IMR-90 (cell line): ENCODE results near the gene PPP1R3F. TPM values are rescaled to one million over a fixed set of nuclear protein-coding genes. Genes with fewer than 3 reads are reported as not detected.

Experiments
- ATAC-seq: fragments of 200-7000 bp; cut with Tn5 transposase; 2 replicates; pipeline ENCODE4 v1.9.1; 2020; ENCODE audit warnings: low read depth, mild to moderate bottlenecking, moderate library complexity
- BruUV-seq: library from RNA; stranded (reverse); fragments of 400-500 nt; replicated peaks from 2 replicates; lab custom pipeline; 2021; lab: Mats Ljungman, UMichigan
- CTCF ChIA-PET: fragments of 300-600 bp; formaldehyde crosslinking; extraction: SDS; loops from one replicate; lab custom pipeline; 2021; ENCODE audit warnings: antibody characterized with exemption; lab: Yijun Ruan, JAX
- POLR2A ChIA-PET: fragments of 300-600 bp; sonication (Branson Sonifier 250); formaldehyde crosslinking; loops from one replicate; lab custom pipeline; 2022; ENCODE audit warnings: antibody characterized with exemption; ENCODE audit not compliant: unreplicated experiment; lab: Charles Lee
- DNase-seq: peaks from one replicate; pipeline ENCODE4 v3.0.0; 2013
- H2AFZ ChIP-seq: replicated peaks from 2 replicates; pipeline ENCODE3; 2013; ENCODE audit warnings: low read length, mild to moderate bottlenecking; ENCODE audit not compliant: poor library complexity
- H2AK5ac ChIP-seq: 2 replicates; pipeline ENCODE4 v1.6.1; 2013; ENCODE audit warnings: low read depth, low read length, inconsistent platforms
- H2AK9ac ChIP-seq: replicated peaks from 2 replicates; pipeline ENCODE3; 2013; ENCODE audit warnings: mild to moderate bottlenecking, low read depth, low read length, moderate library complexity; ENCODE audit not compliant: poor library complexity
- H2BK120ac ChIP-seq: 2 replicates; pipeline ENCODE4 v1.6.1; 2013; ENCODE audit warnings: low read depth, low read length, inconsistent platforms
- H2BK15ac ChIP-seq: 3 replicates; pipeline ENCODE4 v1.6.1; 2013; ENCODE audit warnings: low read depth, low read length, inconsistent platforms
- H2BK20ac ChIP-seq: 2 replicates; pipeline ENCODE4 v1.6.1; 2013; ENCODE audit warnings: low read depth, mild to moderate bottlenecking, inconsistent platforms, low read length, moderate library complexity
- H2BK5ac ChIP-seq: 2 replicates; pipeline ENCODE4 v1.6.1; 2013; ENCODE audit warnings: mild to moderate bottlenecking, low read depth, low read length, inconsistent platforms; ENCODE audit not compliant: poor library complexity, severe bottlenecking
- H3K14ac ChIP-seq: replicated peaks from 2 replicates; pipeline ENCODE4 v1.6.1; 2013; ENCODE audit warnings: low read depth, low read length, inconsistent platforms
- H3K18ac ChIP-seq: 2 replicates; pipeline ENCODE4 v1.6.1; 2013; ENCODE audit warnings: low read depth, low read length, control low read depth
- H3K23ac ChIP-seq: 2 replicates; pipeline ENCODE4 v1.6.1; 2013; ENCODE audit warnings: low read depth, low read length, inconsistent platforms
- H3K27ac ChIP-seq: 2 replicates; pipeline ENCODE4 v1.5.1; 2013; ENCODE audit warnings: mild to moderate bottlenecking, control low read depth, low read length; ENCODE audit not compliant: insufficient read depth
- H3K27me3 ChIP-seq: 2 replicates; pipeline ENCODE4 v1.6.1; 2013; ENCODE audit warnings: low read length; ENCODE audit not compliant: control insufficient read depth, insufficient read depth
- H3K36me3 ChIP-seq: 2 replicates; pipeline ENCODE4 v1.6.1; 2013; ENCODE audit warnings: low read length, mixed read lengths; ENCODE audit not compliant: control insufficient read depth, insufficient read depth
- H3K4ac ChIP-seq: 2 replicates; pipeline ENCODE4 v1.6.1; 2013; ENCODE audit warnings: low read depth, low read length, inconsistent platforms
- H3K4me1 ChIP-seq: 2 replicates; pipeline ENCODE4 v1.6.1; 2013; ENCODE audit warnings: low read length, mixed read lengths; ENCODE audit not compliant: control insufficient read depth, insufficient read depth
- H3K4me2 ChIP-seq: 2 replicates; pipeline ENCODE4 v1.6.1; 2013; ENCODE audit warnings: low read depth, mild to moderate bottlenecking, control low read depth, low read length, moderate library complexity
- H3K4me3 ChIP-seq: 2 replicates; pipeline ENCODE4 v1.5.1; 2013; ENCODE audit warnings: low read depth, mild to moderate bottlenecking, control low read depth, low read length, moderate library complexity; ENCODE audit not compliant: insufficient read depth
- H3K56ac ChIP-seq: 2 replicates; pipeline ENCODE4 v1.6.1; 2013; ENCODE audit warnings: low read length, inconsistent platforms; ENCODE audit not compliant: insufficient read depth; ENCODE audit errors: extremely low read depth
- H3K79me1 ChIP-seq, 2 experiments: 2 replicates each; pipeline ENCODE4 v1.6.1; 2013; ENCODE audit warnings: low read length in 2 of 2, inconsistent platforms in 1 of 2, low read depth in 1 of 2
- H3K9ac ChIP-seq: 2 replicates; pipeline ENCODE4 v1.6.1; 2013; ENCODE audit warnings: low read depth, low read length, control low read depth
- H3K9me1 ChIP-seq: 2 replicates; pipeline ENCODE4 v1.6.1; 2013; ENCODE audit warnings: low read length, inconsistent platforms; ENCODE audit not compliant: insufficient read depth
- H3K9me3 ChIP-seq: 2 replicates; pipeline ENCODE4 v1.6.1; 2013; ENCODE audit warnings: low read length; ENCODE audit not compliant: control insufficient read depth, insufficient read depth
- H4K20me1 ChIP-seq: 2 replicates; pipeline ENCODE4 v1.6.1; 2013; ENCODE audit warnings: low read length, inconsistent platforms; ENCODE audit not compliant: insufficient read depth
- H4K5ac ChIP-seq: 2 replicates; pipeline ENCODE4 v1.6.1; 2013; ENCODE audit warnings: mild to moderate bottlenecking, low read depth, low read length, control low read depth
- H4K8ac ChIP-seq, 2 experiments: 2 replicates each; pipeline ENCODE4 v1.6.1; 2013; ENCODE audit warnings: low read depth in 2 of 2, low read length in 2 of 2, control low read depth in 1 of 2, inconsistent platforms in 1 of 2
- H4K91ac ChIP-seq: 2 replicates; pipeline ENCODE4 v1.6.1; 2013; ENCODE audit warnings: low read depth, low read length, inconsistent platforms; ENCODE audit not compliant: insufficient read depth
- BHLHE40 ChIP-seq: fragments of 150-350 bp; IDR thresholded peaks from 2 replicates; pipeline ENCODE4 v1.6.1; 2016; ENCODE audit warnings: mild to moderate bottlenecking, low read depth, low read length
- CEBPB ChIP-seq: IDR thresholded peaks from 2 replicates; pipeline ENCODE4 v1.6.1; 2012; ENCODE audit warnings: low read depth, low read length, improper control_type of control experiment
- CTCF ChIP-seq: conservative IDR thresholded peaks from 2 replicates; pipeline ENCODE4 v1.5.1; 2012; ENCODE audit warnings: mild to moderate bottlenecking, low read depth, low read length, improper control_type of control experiment
- FOS ChIP-seq: fragments of 150-350 bp; IDR thresholded peaks from 2 replicates; pipeline ENCODE4 v1.6.1; 2016; ENCODE audit warnings: low read depth, low read length
- MAZ ChIP-seq: IDR thresholded peaks from 2 replicates; pipeline ENCODE4 v1.6.1; 2012; ENCODE audit warnings: low read depth, mild to moderate bottlenecking, low read length, improper control_type of control experiment, moderate library complexity, borderline replicate concordance
- MXI1 ChIP-seq: IDR thresholded peaks from 2 replicates; pipeline ENCODE4 v1.6.1; 2012; ENCODE audit warnings: low read depth, mild to moderate bottlenecking, low read length, moderate library complexity, borderline replicate concordance
- NFE2L2 ChIP-seq: fragments of 150-350 bp; IDR thresholded peaks from 2 replicates; pipeline ENCODE4 v1.6.1; 2016; ENCODE audit warnings: low read depth, mild to moderate bottlenecking, low read length
- POLR2A ChIP-seq: IDR thresholded peaks from 2 replicates; pipeline ENCODE4 v1.6.1; 2012; ENCODE audit warnings: mild to moderate bottlenecking, low read depth, low read length
- RAD21 ChIP-seq: IDR thresholded peaks from 2 replicates; pipeline ENCODE4 v1.6.1; 2012; ENCODE audit warnings: low read length, improper control_type of control experiment
- SMC3 ChIP-seq: fragments of 150-350 bp; IDR thresholded peaks from 2 replicates; pipeline ENCODE4 v1.6.1; 2016; ENCODE audit warnings: low read depth, mild to moderate bottlenecking, antibody characterized with exemption, low read length, moderate library complexity
- WGBS, 2 experiments: methylation state at CpG; one replicate each; pipeline versions ENCODE4 v1.1.5 to v1.1.7; 2013; ENCODE audit warnings: missing lambda C conversion rate in 2 of 2; ENCODE audit not compliant: insufficient read length in 1 of 2; ENCODE audit errors: extremely low coverage in 2 of 2; 5-methylcytosine and 5-hydroxymethylcytosine counted together
- dilution Hi-C: fragments of 300-500 bp; cut with HindIII; formaldehyde crosslinking; loops from one replicate; pipeline ENCODE4 v1.14.3; 2018; ENCODE audit warnings: low sequenced_read_pairs; ENCODE audit not compliant: unreplicated experiment
- in situ Hi-C: fragments of 300-500 bp; cut with MboI; formaldehyde crosslinking; loops from 3 replicates; pipeline ENCODE4 v1.14.3; 2019; ENCODE audit warnings: low sequenced_read_pairs, inconsistent platforms, mixed read lengths
- intact Hi-C: fragments of 100-400 bp; cut with micrococcal nuclease; formaldehyde crosslinking; loops from 2 replicates; pipeline ENCODE4 v1.10.0; 2022
- polyA plus RNA-seq, 3 experiments: library from polyadenylated mRNA; depleted of rRNA; stranded (reverse); fragments of >200 nt; gene quantifications; 2 replicates each; pipeline ENCODE4 v1.2.3, GENCODE V29; 2012; ENCODE audit warnings: low replicate concordance in 1 of 3
- total RNA-seq: library from RNA; depleted of rRNA; stranded (reverse); fragments of >200 nt; gene quantifications from 2 replicates; pipeline ENCODE4 v1.2.3, GENCODE V29; 2012

The PPP1R3F gene
- total and polyA plus RNA-seq, 2 of the 4 experiments (the other 2 are of a cell fraction): 0.72 to 1.7 TPM

GRCh38 chrX:49227726-49228125 lies 41.9 kb upstream of the PPP1R3F start:
- Histone ChIP-seq H4K91ac (no peak overlapping the region), H3K36me3 (no peaks in the 10 kb centered on the region), H2AK9ac (no peak overlapping the region), H3K4me2 (no peak overlapping the region), H3K18ac (no peak overlapping the region), H3K9me1 (no peaks in the 10 kb centered on the region), H4K5ac (no peak overlapping the region), H3K9me3 (peaks cover 3% of the 10 kb centered on the region; the same call in 1 of the 2 replicates), H4K8ac (no peak overlapping the region), H3K27ac (no peak overlapping the region), H3K14ac (no peak overlapping the region), H3K4me3 (no peak overlapping the region), H3K9ac (no peak overlapping the region), H2AFZ (no peak overlapping the region), H4K20me1 (no peaks in the 10 kb centered on the region), H3K79me1 (no peaks in the 10 kb centered on the region), H2BK120ac (no peak overlapping the region), H3K23ac (no peak overlapping the region), H2BK5ac (no peak overlapping the region), H3K27me3 (no peaks in the 10 kb centered on the region; the same call in 1 of the 2 replicates), H2BK20ac (no peak overlapping the region), H2AK5ac (no peak overlapping the region), H2BK15ac (no peak overlapping the region), H3K4me1 (no peaks in the 10 kb centered on the region), H3K4ac (no peak overlapping the region), H3K56ac (no peak overlapping the region)
- DNase-seq (no peak), ATAC-seq (no peak)
- ChIA-PET CTCF (interaction anchor here (0.7 kb wide), 1 partner anchor 43 kb away, joined by 3 read pairs; no protein-coding TSS in a partner anchor), POLR2A (no interaction called here)
- TF ChIP-seq SMC3 (no peak), MXI1 (no peak), CTCF (no peak), POLR2A (no peak), RAD21 (no peak), CEBPB (no peak), FOS (no peak), NFE2L2 (no peak), BHLHE40 (no peak), MAZ (no peak)
- no TSS peak for BruUV-seq
- WGBS, 2 experiments: 40% methylated on average over 1 of the region's 2 CpGs; no CpG with 5 or more reads in 1 of the 2 experiments
- dilution Hi-C loops: no loop called here
- in situ Hi-C loops: no loop called here
- intact Hi-C loops: no loop called here
